Measurements from ENCODE around the gene MPC1.

The MPC1 gene

GRCh38 chr6:166420351-166420750 lies 37.6 kb upstream of the MPC1 start:
- DNase-seq (ENCODE audit: low read depth): peak; percentile 28
- TF ChIP-seq CTCF (IDR thresholded peaks at IDR 0.05; ENCODE audit: insufficient read depth, low read depth, low read length, missing control alignments): peak; percentile 6
- H3K4me3 ChIP-seq (ENCODE audit: low read length): no peak overlapping the region

GRCh38 chr6:166419717-166420116 lies 37.0 kb upstream of the MPC1 start:
- H3K4me3 ChIP-seq (ENCODE audit: low read length): no peak overlapping the region
- no peak for TF ChIP-seq CTCF (IDR thresholded peaks at IDR 0.05; ENCODE audit: insufficient read depth, low read depth, low read length, missing control alignments)
- DNase-seq (ENCODE audit: low read depth): no peak

GRCh38 chr6:166419286-166419685 lies 36.5 kb upstream of the MPC1 start:
- TF ChIP-seq CTCF (IDR thresholded peaks at IDR 0.05; ENCODE audit: insufficient read depth, low read depth, low read length, missing control alignments): no peak
- H3K4me3 ChIP-seq (ENCODE audit: low read length): no peak overlapping the region
- DNase-seq (ENCODE audit: low read depth): peak; percentile 72

- TF ChIP-seq CTCF (IDR thresholded peaks at IDR 0.05; ENCODE audit: insufficient read depth, low read depth, low read length, missing control alignments): no peak
- no peak for DNase-seq (ENCODE audit: low read depth)
- H3K4me3 ChIP-seq (ENCODE audit: low read length): no peak overlapping the region
Measured at GRCh38 chr6:166418691-166419143, 36.0 kb upstream of the MPC1 start.

- TF ChIP-seq CTCF (IDR thresholded peaks at IDR 0.05; ENCODE audit: insufficient read depth, low read depth, low read length, missing control alignments): no peak
- DNase-seq (ENCODE audit: low read depth): no peak
Measured at GRCh38 chr6:166417285-166417691, 34.5 kb upstream of the MPC1 start.

GRCh38 chr6:166415833-166416347 lies 33.1 kb upstream of the MPC1 start:
- no peak for TF ChIP-seq CTCF (IDR thresholded peaks at IDR 0.05; ENCODE audit: insufficient read depth, low read depth, low read length, missing control alignments)
- no peak overlapping the region for H3K4me3 ChIP-seq (ENCODE audit: low read length)

More at GRCh38 chr6:166417285-166417691, 34.5 kb upstream of the MPC1 start:
- no peak overlapping the region for H3K4me3 ChIP-seq (ENCODE audit: low read length)

GRCh38 chr6:166415306-166415705 lies 32.6 kb upstream of the MPC1 start:
- no peak for TF ChIP-seq CTCF (IDR thresholded peaks at IDR 0.05; ENCODE audit: insufficient read depth, low read depth, low read length, missing control alignments)
- H3K4me3 ChIP-seq (ENCODE audit: low read length): no peak overlapping the region
- DNase-seq (ENCODE audit: low read depth): no peak

More at GRCh38 chr6:166415833-166416347, 33.1 kb upstream of the MPC1 start:
- DNase-seq (ENCODE audit: low read depth): no peak

Measured in epithelial cell of esophagus (primary cell).